Neural crest cell (in vitro differentiated cells): ENCODE data around the gene SRRM2. TPM values are rescaled to one million over a fixed set of nuclear protein-coding genes. Genes with fewer than 3 reads are reported as not detected.

Source experiments
- DNase-seq: peaks from one replicate; pipeline ENCODE4 v3.0.0; 2021; ENCODE audit warnings: low read depth, mixed read lengths, low spot score
- H3K27ac Mint-ChIP-seq: one replicate; pipeline ENCODE4 v1.8.0; 2021; ENCODE audit warnings: mild to moderate bottlenecking, mixed read lengths; ENCODE audit not compliant: unreplicated experiment
- H3K27me3 Mint-ChIP-seq: 2 replicates; pipeline ENCODE4 v1.8.0; 2021; ENCODE audit warnings: low read depth, mild to moderate bottlenecking, mixed read lengths
- H3K36me3 Mint-ChIP-seq: 2 replicates; pipeline ENCODE4 v1.8.0; 2021; ENCODE audit warnings: low read depth, mild to moderate bottlenecking, mixed read lengths
- H3K4me1 Mint-ChIP-seq: 2 replicates; pipeline ENCODE4 v1.8.0; 2021; ENCODE audit warnings: mixed read lengths
- H3K4me3 Mint-ChIP-seq: one replicate; pipeline ENCODE4 v1.8.0; 2021; ENCODE audit warnings: mild to moderate bottlenecking, mixed read lengths
- H3K9me3 Mint-ChIP-seq: 2 replicates; pipeline ENCODE4 v1.8.0; 2021; ENCODE audit warnings: mixed read lengths
- CTCF ChIP-seq: fragments of 200-600 bp; sonication (generic); conservative IDR thresholded peaks from 2 replicates; pipeline ENCODE4 v1.5.0; 2021; ENCODE audit warnings: antibody characterized with exemption, mild to moderate bottlenecking
- total RNA-seq: library from RNA; stranded (reverse); gene quantifications from 2 replicates; pipeline ENCODE4 v1.2.1, GENCODE V29; 2021

SRRM2 gene
- total RNA-seq, 1 donor from 2014 or later: 803 TPM

GRCh38 chr16:2777903-2778629 lies 25.6 kb downstream of the SRRM2 start:
- Mint-ChIP-seq H3K36me3 (peaks cover 3% of the 10 kb centered on the region), H3K4me1 (peaks cover 20% of the 10 kb centered on the region), H3K4me3 (peak overlapping the region; percentile 96), H3K9me3 (no peaks in the 10 kb centered on the region), H3K27ac (peak overlapping the region; percentile 99), H3K27me3 (peaks cover 4% of the 10 kb centered on the region)
- no peak for DNase-seq
- no peak for TF ChIP-seq CTCF

- no peak for TF ChIP-seq CTCF
- no peak for DNase-seq
- H3K4me1 Mint-ChIP-seq: peaks cover 20% of the 10 kb centered on the region
- no peaks in the 10 kb centered on the region for H3K9me3 Mint-ChIP-seq
- H3K27ac Mint-ChIP-seq: peak overlapping the region; percentile 99
- peak overlapping the region; percentile 96 for H3K4me3 Mint-ChIP-seq
- H3K27me3 Mint-ChIP-seq: peaks cover 2% of the 10 kb centered on the region
- H3K36me3 Mint-ChIP-seq: no peaks in the 10 kb centered on the region
These were observed 26.2 kb downstream of the SRRM2 start for GRCh38 chr16:2778630-2778958.

DNA sequence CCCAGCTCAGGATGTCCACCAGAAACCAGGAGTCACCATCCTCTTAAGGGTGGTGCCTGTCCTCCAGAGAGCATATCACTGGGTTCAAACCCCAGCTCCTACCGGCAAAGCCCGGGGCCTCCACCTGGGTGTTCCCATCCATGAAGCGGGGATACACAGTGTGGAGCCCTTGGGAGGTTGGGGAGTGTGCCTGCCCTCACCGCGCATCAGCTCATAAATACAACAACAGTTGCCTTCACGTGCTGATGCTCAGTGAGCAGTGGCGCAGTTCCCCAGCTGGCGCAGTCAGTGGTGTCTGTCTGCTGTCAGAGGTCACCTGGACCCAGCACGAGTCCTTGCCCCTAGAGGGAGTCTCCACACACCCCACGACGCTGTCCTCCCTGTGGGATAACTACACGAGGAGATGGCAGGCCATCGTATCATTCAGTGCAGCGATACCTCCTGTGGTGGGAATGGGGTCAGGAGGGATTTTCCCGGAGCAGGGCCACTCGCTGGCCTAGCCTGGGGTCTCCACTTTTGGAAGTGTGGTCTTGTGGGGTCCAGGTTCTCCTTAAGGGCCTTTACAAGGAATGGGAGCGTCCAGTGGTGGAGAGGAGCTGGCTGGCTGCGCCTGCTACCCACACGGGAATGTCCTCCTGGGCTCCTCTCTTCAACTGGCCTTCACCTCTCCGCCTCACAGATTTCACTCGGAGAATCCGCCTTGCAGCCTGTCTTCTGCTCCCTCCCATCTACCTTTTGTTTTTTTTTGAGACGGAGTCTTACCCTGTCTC lies 26.9 kb downstream of the SRRM2 start:
- Mint-ChIP-seq H3K27ac (no peak overlapping the region), H3K4me1 (peaks cover 20% of the 10 kb centered on the region), H3K4me3 (peak overlapping the region; percentile 96), H3K9me3 (no peaks in the 10 kb centered on the region), H3K27me3 (peaks cover 2% of the 10 kb centered on the region), H3K36me3 (no peaks in the 10 kb centered on the region)
- TF ChIP-seq CTCF: no peak
- DNase-seq: no peak

DNA sequence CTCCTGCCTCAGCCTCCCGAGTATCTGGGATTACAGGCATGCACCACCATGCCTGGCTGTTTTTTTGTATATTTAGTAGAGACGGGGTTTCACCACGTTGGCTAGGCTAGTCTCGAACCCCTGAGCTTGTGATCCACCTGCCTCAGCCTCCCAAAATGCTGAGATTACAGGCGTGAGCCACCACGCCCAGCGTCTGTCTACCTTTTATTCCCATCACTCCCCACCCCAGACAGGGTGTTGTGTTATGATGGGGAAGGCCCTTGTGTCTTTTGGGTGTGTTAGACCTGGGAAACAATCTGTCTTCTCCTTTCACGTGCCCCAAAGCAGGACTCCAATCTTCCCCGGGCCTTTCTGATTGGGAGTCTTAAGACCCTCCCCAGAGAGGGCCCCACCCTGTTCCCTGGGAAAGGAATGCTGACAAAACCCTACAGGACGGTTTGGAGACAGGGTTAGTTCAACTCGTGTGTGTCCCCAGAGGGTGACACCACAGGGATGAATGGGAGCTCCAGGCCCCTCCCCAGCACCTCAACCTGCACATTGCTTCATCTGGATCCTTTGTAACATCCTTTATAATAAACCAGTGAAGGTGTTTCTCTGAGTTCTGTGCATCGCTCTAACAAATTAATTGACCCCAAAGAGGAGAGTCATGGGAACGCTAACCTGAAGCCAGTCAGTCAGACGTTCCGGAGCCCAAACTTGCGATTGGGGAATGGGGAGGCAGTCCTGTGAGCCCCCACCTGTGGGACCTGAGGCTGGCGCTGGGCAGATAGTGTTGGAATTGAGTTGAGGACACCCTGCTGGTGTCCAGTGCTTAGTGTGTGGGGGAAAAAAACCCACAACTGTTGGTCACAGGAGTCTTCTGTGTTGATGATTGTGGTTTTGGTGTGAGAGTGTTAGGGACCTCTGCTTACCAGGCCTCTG lies 27.8 kb downstream of the SRRM2 start:
- Mint-ChIP-seq H3K4me3 (peak overlapping the region; percentile 87), H3K4me1 (peaks cover 20% of the 10 kb centered on the region), H3K9me3 (no peaks in the 10 kb centered on the region), H3K27me3 (peaks cover 2% of the 10 kb centered on the region), H3K36me3 (no peaks in the 10 kb centered on the region), H3K27ac (no peak overlapping the region)
- DNase-seq: no peak
- no peak for TF ChIP-seq CTCF

- H3K9me3 Mint-ChIP-seq: no peaks in the 10 kb centered on the region
- no peaks in the 10 kb centered on the region for H3K27me3 Mint-ChIP-seq
- no peak overlapping the region for H3K4me3 Mint-ChIP-seq
- H3K27ac Mint-ChIP-seq: no peak overlapping the region
- TF ChIP-seq CTCF: no peak
- no peak for DNase-seq
- no peaks in the 10 kb centered on the region for H3K36me3 Mint-ChIP-seq
- H3K4me1 Mint-ChIP-seq: peaks cover 13% of the 10 kb centered on the region
These were observed 30.3 kb downstream of the SRRM2 start for GRCh38 chr16:2782583-2783351.
